HepG2 (cell line): ENCODE results near the gene NID1. TPM values are rescaled to one million over a fixed set of nuclear protein-coding genes. Genes with fewer than 3 reads are reported as not detected.

Experiments
- PAWR ChIP-seq: sonication (generic); formaldehyde crosslinking; IDR thresholded peaks from 2 replicates; pipeline ENCODE4 v1.4.0; 2020; ENCODE audit warnings: missing genetic modification reagents, mild to moderate bottlenecking, borderline replicate concordance
- RBM39 ChIP-seq: fragments of 200-400 bp; formaldehyde crosslinking; IDR thresholded peaks from one replicate; pipeline ENCODE4 v1.6.1; 2018; ENCODE audit warnings: antibody characterized with exemption, mild to moderate bottlenecking, low read depth, low read length; ENCODE audit not compliant: poor library complexity, severe bottlenecking
- SCMH1 ChIP-seq: sonication (generic); formaldehyde crosslinking; IDR thresholded peaks from 2 replicates; pipeline ENCODE4 v1.9.0; 2021; ENCODE audit warnings: missing genetic modification reagents, mild to moderate bottlenecking, borderline replicate concordance
- SRY ChIP-seq: sonication (generic); formaldehyde crosslinking; IDR thresholded peaks from 2 replicates; pipeline ENCODE4 v1.8.0; 2022; ENCODE audit warnings: mild to moderate bottlenecking, missing genetic modification reagents
- TOE1 ChIP-seq: sonication (generic); formaldehyde crosslinking; IDR thresholded peaks from 2 replicates; pipeline ENCODE4 v1.4.0; 2020; ENCODE audit warnings: mild to moderate bottlenecking, missing genetic modification reagents
- ZNF12 ChIP-seq: sonication (generic); formaldehyde crosslinking; IDR thresholded peaks from 2 replicates; pipeline ENCODE4 v1.5.0; 2020; ENCODE audit warnings: missing genetic modification reagents
- ZNF232 ChIP-seq: sonication (generic); formaldehyde crosslinking; IDR thresholded peaks from 2 replicates; pipeline ENCODE4 v1.4.0; 2020; ENCODE audit warnings: missing genetic modification reagents, borderline replicate concordance
- ZNF484 ChIP-seq: sonication (generic); formaldehyde crosslinking; IDR thresholded peaks from 2 replicates; pipeline ENCODE4 v1.5.1; 2020; ENCODE audit warnings: mild to moderate bottlenecking, low read depth, missing genetic modification reagents, borderline replicate concordance
- ZNF615 ChIP-seq: sonication (generic); formaldehyde crosslinking; IDR thresholded peaks from 2 replicates; pipeline ENCODE4 v1.5.0; 2020; ENCODE audit warnings: mild to moderate bottlenecking, missing genetic modification reagents, borderline replicate concordance
- ZNF746 ChIP-seq: sonication (generic); formaldehyde crosslinking; IDR thresholded peaks from 2 replicates; pipeline ENCODE4 v1.8.0; 2022; ENCODE audit warnings: mild to moderate bottlenecking, missing genetic modification reagents
- polyA plus RNA-seq, 8 experiments: library from polyadenylated mRNA; depleted of rRNA in 3 of 8; stranded (reverse) in 7 of 8; unstranded in 1 of 8; fragments of >200 nt; fragmentation: Illumina TruSeq in 4 of 8; extraction: Trizol in 4 of 8; gene quantifications; 2 replicates each; pipeline versions ENCODE4 v1.2.1 to v1.2.3, GENCODE V29; 2011 to 2016; ENCODE audit warnings: low read depth in 4 of 8, missing spikeins in 1 of 8, mixed read lengths in 1 of 8; ENCODE audit not compliant: insufficient read depth in 1 of 8
- total RNA-seq, 5 experiments: library from RNA; depleted of rRNA; stranded (reverse); fragments of >200 nt; fragmentation: Illumina TruSeq; extraction: Trizol; gene quantifications; 2 replicates each; pipeline ENCODE4 v1.2.3, GENCODE V29; 2016; ENCODE audit warnings: low read depth in 1 of 5
- TF ChIP-seq, protein P1 (sequence below): sonication (generic); formaldehyde crosslinking; IDR thresholded peaks from 2 replicates; pipeline ENCODE4 v1.4.0; 2020; ENCODE audit warnings: missing genetic modification reagents, borderline replicate concordance
- TF ChIP-seq, protein P2 (sequence below): sonication (generic); formaldehyde crosslinking; IDR thresholded peaks from 2 replicates; pipeline ENCODE4 v1.5.0; 2020; ENCODE audit warnings: missing genetic modification reagents
- TF ChIP-seq, protein P3 (sequence below): sonication (generic); formaldehyde crosslinking; IDR thresholded peaks from 2 replicates; pipeline ENCODE4 v1.5.1; 2020; ENCODE audit warnings: mild to moderate bottlenecking, missing genetic modification reagents, moderate library complexity
- TF ChIP-seq, protein P4 (sequence below): sonication (generic); formaldehyde crosslinking; IDR thresholded peaks from 2 replicates; pipeline ENCODE4 v1.5.1; 2020; ENCODE audit warnings: missing genetic modification reagents, mild to moderate bottlenecking, borderline replicate concordance
- TF ChIP-seq, protein P5 (sequence below): IDR thresholded peaks from 2 replicates; pipeline ENCODE4 v1.6.1; 2016; ENCODE audit warnings: control low read depth

Gene NID1
- total and polyA plus RNA-seq, 2 of the 13 experiments (the other 11 are each of a cell fraction or from before 2014, with no cell fraction given) = 50.2 to 56.1 TPM

DNA sequence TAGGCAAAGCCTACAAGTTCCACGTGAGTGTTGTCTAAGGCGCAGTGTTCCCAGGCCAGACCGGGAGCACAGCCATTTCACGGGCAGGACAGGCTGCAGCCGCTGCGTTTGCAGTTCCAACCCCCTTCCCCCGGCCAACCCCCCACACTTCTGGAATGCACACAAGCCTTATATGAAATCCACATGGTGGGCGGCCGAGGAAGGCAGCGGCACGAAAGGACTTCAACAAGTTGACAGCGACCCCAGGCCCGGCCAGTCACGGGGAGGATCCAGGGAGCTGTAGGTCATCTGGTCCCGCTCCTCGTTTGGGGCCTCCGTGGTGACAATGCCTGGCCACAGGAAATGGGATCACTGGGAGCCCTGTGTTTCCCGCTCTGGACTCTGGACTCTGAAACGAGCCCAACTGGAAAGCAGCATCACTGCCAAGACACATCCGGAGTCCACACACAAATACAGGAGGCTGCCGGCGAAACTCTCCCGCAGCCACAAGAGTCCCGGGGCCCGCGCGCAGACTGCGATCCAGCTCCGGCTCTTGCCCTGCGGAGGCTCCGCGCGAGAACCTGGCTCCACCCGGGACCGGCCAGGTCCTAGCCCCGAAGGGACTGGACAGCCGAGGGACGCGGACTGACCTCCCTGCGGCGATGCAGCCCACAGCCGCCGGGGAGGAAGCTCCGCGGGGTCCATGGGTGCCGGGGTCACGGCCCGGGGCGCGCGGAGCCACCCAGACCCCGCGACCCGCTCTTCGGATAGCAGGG is 794 bp downstream of the NID1 start (continued):
- TF ChIP-seq, protein P1, sequence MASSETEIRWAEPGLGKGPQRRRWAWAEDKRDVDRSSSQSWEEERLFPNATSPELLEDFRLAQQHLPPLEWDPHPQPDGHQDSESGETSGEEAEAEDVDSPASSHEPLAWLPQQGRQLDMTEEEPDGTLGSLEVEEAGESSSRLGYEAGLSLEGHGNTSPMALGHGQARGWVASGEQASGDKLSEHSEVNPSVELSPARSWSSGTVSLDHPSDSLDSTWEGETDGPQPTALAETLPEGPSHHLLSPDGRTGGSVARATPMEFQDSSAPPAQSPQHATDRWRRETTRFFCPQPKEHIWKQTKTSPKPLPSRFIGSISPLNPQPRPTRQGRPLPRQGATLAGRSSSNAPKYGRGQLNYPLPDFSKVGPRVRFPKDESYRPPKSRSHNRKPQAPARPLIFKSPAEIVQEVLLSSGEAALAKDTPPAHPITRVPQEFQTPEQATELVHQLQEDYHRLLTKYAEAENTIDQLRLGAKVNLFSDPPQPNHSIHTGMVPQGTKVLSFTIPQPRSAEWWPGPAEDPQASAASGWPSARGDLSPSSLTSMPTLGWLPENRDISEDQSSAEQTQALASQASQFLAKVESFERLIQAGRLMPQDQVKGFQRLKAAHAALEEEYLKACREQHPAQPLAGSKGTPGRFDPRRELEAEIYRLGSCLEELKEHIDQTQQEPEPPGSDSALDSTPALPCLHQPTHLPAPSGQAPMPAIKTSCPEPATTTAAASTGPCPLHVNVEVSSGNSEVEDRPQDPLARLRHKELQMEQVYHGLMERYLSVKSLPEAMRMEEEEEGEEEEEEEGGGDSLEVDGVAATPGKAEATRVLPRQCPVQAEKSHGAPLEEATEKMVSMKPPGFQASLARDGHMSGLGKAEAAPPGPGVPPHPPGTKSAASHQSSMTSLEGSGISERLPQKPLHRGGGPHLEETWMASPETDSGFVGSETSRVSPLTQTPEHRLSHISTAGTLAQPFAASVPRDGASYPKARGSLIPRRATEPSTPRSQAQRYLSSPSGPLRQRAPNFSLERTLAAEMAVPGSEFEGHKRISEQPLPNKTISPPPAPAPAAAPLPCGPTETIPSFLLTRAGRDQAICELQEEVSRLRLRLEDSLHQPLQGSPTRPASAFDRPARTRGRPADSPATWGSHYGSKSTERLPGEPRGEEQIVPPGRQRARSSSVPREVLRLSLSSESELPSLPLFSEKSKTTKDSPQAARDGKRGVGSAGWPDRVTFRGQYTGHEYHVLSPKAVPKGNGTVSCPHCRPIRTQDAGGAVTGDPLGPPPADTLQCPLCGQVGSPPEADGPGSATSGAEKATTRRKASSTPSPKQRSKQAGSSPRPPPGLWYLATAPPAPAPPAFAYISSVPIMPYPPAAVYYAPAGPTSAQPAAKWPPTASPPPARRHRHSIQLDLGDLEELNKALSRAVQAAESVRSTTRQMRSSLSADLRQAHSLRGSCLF = peak; percentile 78; the same call in 1 of the 2 replicates
- TF ChIP-seq, protein P2, sequence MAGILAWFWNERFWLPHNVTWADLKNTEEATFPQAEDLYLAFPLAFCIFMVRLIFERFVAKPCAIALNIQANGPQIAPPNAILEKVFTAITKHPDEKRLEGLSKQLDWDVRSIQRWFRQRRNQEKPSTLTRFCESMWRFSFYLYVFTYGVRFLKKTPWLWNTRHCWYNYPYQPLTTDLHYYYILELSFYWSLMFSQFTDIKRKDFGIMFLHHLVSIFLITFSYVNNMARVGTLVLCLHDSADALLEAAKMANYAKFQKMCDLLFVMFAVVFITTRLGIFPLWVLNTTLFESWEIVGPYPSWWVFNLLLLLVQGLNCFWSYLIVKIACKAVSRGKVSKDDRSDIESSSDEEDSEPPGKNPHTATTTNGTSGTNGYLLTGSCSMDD = peak; percentile 34; the same call in 1 of the 2 replicates
- TF ChIP-seq ZNF615 (CRISPR knock-in tag) (0 out of 2 replicates have a peak, but pooled peaks have one; percentile 51), ZNF484 (CRISPR knock-in tag) (peak; percentile 23; the same call in 1 of the 2 replicates), TOE1 (CRISPR knock-in tag) (peak; percentile 77; the same call in 1 of the 2 replicates), SCMH1 (CRISPR knock-in tag) (no peak), ZNF232 (CRISPR knock-in tag) (peak; percentile 86; the same call in 1 of the 2 replicates), ZNF746 (CRISPR knock-in tag) (peak; percentile 97), SRY (CRISPR knock-in tag) (peak; percentile 93), RBM39 (peak; percentile 37), PAWR (CRISPR knock-in tag) (peak; percentile 53; the same call in 1 of the 2 replicates), ZNF12 (CRISPR knock-in tag) (no peak)
- TF ChIP-seq, protein P3, sequence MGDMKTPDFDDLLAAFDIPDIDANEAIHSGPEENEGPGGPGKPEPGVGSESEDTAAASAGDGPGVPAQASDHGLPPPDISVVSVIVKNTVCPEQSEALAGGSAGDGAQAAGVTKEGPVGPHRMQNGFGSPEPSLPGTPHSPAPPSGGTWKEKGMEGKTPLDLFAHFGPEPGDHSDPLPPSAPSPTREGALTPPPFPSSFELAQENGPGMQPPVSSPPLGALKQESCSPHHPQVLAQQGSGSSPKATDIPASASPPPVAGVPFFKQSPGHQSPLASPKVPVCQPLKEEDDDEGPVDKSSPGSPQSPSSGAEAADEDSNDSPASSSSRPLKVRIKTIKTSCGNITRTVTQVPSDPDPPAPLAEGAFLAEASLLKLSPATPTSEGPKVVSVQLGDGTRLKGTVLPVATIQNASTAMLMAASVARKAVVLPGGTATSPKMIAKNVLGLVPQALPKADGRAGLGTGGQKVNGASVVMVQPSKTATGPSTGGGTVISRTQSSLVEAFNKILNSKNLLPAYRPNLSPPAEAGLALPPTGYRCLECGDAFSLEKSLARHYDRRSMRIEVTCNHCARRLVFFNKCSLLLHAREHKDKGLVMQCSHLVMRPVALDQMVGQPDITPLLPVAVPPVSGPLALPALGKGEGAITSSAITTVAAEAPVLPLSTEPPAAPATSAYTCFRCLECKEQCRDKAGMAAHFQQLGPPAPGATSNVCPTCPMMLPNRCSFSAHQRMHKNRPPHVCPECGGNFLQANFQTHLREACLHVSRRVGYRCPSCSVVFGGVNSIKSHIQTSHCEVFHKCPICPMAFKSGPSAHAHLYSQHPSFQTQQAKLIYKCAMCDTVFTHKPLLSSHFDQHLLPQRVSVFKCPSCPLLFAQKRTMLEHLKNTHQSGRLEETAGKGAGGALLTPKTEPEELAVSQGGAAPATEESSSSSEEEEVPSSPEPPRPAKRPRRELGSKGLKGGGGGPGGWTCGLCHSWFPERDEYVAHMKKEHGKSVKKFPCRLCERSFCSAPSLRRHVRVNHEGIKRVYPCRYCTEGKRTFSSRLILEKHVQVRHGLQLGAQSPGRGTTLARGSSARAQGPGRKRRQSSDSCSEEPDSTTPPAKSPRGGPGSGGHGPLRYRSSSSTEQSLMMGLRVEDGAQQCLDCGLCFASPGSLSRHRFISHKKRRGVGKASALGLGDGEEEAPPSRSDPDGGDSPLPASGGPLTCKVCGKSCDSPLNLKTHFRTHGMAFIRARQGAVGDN (CRISPR knock-in tag) = peak; percentile 100
- TF ChIP-seq, protein P4, sequence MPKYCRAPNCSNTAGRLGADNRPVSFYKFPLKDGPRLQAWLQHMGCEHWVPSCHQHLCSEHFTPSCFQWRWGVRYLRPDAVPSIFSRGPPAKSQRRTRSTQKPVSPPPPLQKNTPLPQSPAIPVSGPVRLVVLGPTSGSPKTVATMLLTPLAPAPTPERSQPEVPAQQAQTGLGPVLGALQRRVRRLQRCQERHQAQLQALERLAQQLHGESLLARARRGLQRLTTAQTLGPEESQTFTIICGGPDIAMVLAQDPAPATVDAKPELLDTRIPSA (CRISPR knock-in tag) = no peak
- TF ChIP-seq, protein P5, sequence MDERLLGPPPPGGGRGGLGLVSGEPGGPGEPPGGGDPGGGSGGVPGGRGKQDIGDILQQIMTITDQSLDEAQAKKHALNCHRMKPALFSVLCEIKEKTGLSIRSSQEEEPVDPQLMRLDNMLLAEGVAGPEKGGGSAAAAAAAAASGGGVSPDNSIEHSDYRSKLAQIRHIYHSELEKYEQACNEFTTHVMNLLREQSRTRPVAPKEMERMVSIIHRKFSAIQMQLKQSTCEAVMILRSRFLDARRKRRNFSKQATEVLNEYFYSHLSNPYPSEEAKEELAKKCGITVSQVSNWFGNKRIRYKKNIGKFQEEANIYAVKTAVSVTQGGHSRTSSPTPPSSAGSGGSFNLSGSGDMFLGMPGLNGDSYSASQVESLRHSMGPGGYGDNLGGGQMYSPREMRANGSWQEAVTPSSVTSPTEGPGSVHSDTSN (CRISPR knock-in tag) = peak; percentile 20; the same call in 1 of the 2 replicates
